GM23248 (cell line): Measurements from ENCODE around the gene MEGF11.

Source experiments
- EZH2 ChIP-seq: fragments of 200-600 bp; sonication (generic); IDR thresholded peaks from 2 replicates; pipeline ENCODE4 v1.6.1; 2018; ENCODE audit warnings: antibody characterized with exemption, mild to moderate bottlenecking; ENCODE audit not compliant: insufficient read depth, poor library complexity, severe bottlenecking
- EZH2phosphoT487 ChIP-seq: fragments of 200-600 bp; sonication (generic); IDR thresholded peaks from 2 replicates; pipeline ENCODE4 v1.6.1; 2018; ENCODE audit warnings: antibody characterized with exemption, moderate library complexity, mild to moderate bottlenecking, low read depth; ENCODE audit not compliant: insufficient read depth

- no peak for TF ChIP-seq EZH2
- no peak for TF ChIP-seq EZH2phosphoT487
Observed at GRCh38 chr15:65945616-65946015, 307.9 kb downstream of the MEGF11 start.
